Ovary (tissue), 9 donors: ENCODE measurements around the gene TBCE. TPM values are rescaled to one million over a fixed set of nuclear protein-coding genes. Genes with fewer than 3 reads are reported as not detected.
"Not testable (repeated sequence)": the region's sequence is repeated elsewhere in the genome, so short reads cannot be mapped to it uniquely, and the experiment has no call there.

Experiments
- DNase-seq, 5 donors: peaks; one replicate each; pipeline ENCODE4 v3.0.0-alpha.2; 2019 to 2020
- H3K27ac ChIP-seq, 2 donors: fragments of 200-600 bp; one replicate each; pipeline versions ENCODE4 v1.5.1 to v1.8.0; 2019 to 2022
- H3K27me3 ChIP-seq: fragments of 200-600 bp; one replicate; pipeline ENCODE4 v1.8.0; 2022
- H3K36me3 ChIP-seq: fragments of 200-600 bp; sonication (generic); one replicate; pipeline ENCODE4 v1.5.1; 2019
- H3K4me1 ChIP-seq: one replicate; pipeline ENCODE4 v1.8.1; 2013; ENCODE audit warnings: mild to moderate bottlenecking, moderate library complexity; ENCODE audit not compliant: insufficient read depth
- H3K4me3 ChIP-seq: fragments of 200-600 bp; sonication (generic); one replicate; pipeline ENCODE4 v1.5.1; 2017
- H3K9me3 ChIP-seq, 2 donors: fragments of 200-600 bp in 1 of 2; sonication (generic) in 1 of 2; one replicate each; pipeline versions ENCODE4 v1.5.1 to v1.8.1; 2013 to 2019; ENCODE audit warnings: mild to moderate bottlenecking in 1 of 2, moderate library complexity in 1 of 2
- EP300 ChIP-seq: sonication (generic); formaldehyde crosslinking; IDR thresholded peaks from one replicate; pipeline ENCODE4 v1.6.1; 2017; ENCODE audit warnings: antibody characterized with exemption
- POLR2A ChIP-seq: fragments of 450-650 bp; IDR thresholded peaks from one replicate; pipeline ENCODE4 v1.6.1; 2017; ENCODE audit warnings: antibody characterized with exemption, mild to moderate bottlenecking, moderate library complexity
- WGBS, 3 donors: extraction: QIAGEN DNeasy Blood & Tissue Kit in 1 of 3; methylation state at CpG; one replicate each; pipeline versions ENCODE4 v1.1.5 to v1.1.7; 2013 to 2017; 5-methylcytosine and 5-hydroxymethylcytosine counted together
- intact Hi-C, 4 donors: fragments of 100-400 bp; cut with DNase I; formaldehyde crosslinking; loops; one replicate each; pipeline versions ENCODE4 v1.11.0 to v1.15.1; 2022 to 2023
- polyA plus RNA-seq, 2 donors: library from polyadenylated mRNA; stranded (reverse); fragments of 200-250 nt in 1 of 2; fragments of 350-450 nt in 1 of 2; fragmentation: Illumina TruSeq in 1 of 2; extraction: RNeasy Lipid Tissue Mini Kit (QIAGEN cat#74804) in 1 of 2; gene quantifications; one replicate each; pipeline ENCODE4 v1.2.3, GENCODE V29; 2013 to 2014
- total RNA-seq, 7 donors: library from RNA; depleted of rRNA in 2 of 7; stranded (reverse); fragments of >200 nt in 2 of 7; fragmentation: NEBNext Ultra II Directional in 3 of 7; extraction: Animal tissue kit (Norgen Biotek cat#: 25700) in 3 of 7; gene quantifications; one replicate each; pipeline versions ENCODE4 v1.1.0 to v1.2.4, GENCODE V29; 2016 to 2023
- TF ChIP-seq, protein P1 (sequence below), 3 donors: fragments of 450-650 bp in 2 of 3; fragments of 200-600 bp in 1 of 3; IDR thresholded peaks; one replicate each; pipeline versions ENCODE4 v1.5.1 to v1.8.0; 2016 to 2022; ENCODE audit warnings: antibody characterized with exemption in 3 of 3, mild to moderate bottlenecking in 1 of 3
- donor health status: DM: no; HTN: no; CAD: no; lungs with moderate emphysema.
- donor health status: DM: no; HTN: no; CAD: no.
- donor health status: Bipolar disorder and iron deficiency.
- donor health status: DM: yes; HTN: yes; CAD: no.
- donor health status: DM: no; HTN: no; CAD: no.
- donor health status: DM: yes; HTN: yes; CAD: no.

Gene TBCE
- total and polyA plus RNA-seq, 9 donors = 11.8 to 25.5 (median 22.8) TPM

DNA sequence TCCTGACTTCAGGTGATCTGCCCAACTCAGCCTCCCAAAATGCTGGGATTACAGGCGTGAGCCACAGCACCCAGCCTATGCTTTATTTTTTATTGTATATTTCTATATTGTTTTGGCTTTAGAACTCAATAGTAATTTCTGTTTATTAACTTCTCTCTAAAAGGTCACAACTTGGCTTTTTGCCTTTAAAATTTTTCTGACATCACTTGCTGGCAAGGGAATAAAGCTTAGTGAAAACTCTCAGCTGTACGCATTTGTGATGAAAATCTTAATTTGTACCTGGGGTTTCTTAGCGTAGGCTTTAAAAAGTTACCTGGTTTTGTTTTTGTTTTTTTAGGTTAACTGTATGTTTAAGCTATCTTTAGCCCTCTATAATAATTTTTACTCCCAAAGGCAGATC lies 100.8 kb downstream of the TBCE start:
- TF ChIP-seq POLR2A = no peak
- no peak for TF ChIP-seq EP300
- TF ChIP-seq, protein P1, sequence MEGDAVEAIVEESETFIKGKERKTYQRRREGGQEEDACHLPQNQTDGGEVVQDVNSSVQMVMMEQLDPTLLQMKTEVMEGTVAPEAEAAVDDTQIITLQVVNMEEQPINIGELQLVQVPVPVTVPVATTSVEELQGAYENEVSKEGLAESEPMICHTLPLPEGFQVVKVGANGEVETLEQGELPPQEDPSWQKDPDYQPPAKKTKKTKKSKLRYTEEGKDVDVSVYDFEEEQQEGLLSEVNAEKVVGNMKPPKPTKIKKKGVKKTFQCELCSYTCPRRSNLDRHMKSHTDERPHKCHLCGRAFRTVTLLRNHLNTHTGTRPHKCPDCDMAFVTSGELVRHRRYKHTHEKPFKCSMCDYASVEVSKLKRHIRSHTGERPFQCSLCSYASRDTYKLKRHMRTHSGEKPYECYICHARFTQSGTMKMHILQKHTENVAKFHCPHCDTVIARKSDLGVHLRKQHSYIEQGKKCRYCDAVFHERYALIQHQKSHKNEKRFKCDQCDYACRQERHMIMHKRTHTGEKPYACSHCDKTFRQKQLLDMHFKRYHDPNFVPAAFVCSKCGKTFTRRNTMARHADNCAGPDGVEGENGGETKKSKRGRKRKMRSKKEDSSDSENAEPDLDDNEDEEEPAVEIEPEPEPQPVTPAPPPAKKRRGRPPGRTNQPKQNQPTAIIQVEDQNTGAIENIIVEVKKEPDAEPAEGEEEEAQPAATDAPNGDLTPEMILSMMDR (IDR thresholded peaks at IDR 0.05) = no peak
- Histone ChIP-seq H3K27ac (no peak overlapping the region), H3K4me1 (no peaks in the 10 kb centered on the region), H3K9me3 (no peaks in the 10 kb centered on the region), H3K36me3 (no peaks in the 10 kb centered on the region), H3K4me3 (no peak overlapping the region), H3K27me3 (no peaks in the 10 kb centered on the region)
- intact Hi-C loops = no loop called here
- 60 to 69% (median 65%) methylated on average over 3 of the region's 3 CpGs for WGBS, 3 donors
- no peak for DNase-seq

DNA sequence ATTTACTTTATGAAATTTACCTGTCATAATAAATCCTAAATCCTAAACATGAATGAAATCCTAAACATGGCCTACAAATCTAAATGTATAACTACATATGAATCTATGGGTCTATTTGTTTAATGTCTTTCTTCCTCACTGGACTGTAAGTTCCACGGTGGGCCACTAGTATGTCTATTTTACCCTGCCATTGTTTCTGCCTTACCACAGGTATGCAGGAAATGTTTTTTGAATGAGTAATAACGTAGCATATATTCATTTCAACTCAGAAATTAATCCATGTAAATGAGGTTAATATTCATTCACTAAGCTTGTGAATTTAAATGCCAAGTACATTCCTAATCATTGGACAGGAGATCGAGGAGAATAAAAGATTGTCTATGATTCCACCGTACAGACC lies 101.7 kb downstream of the TBCE start:
- TF ChIP-seq EP300 = no peak
- TF ChIP-seq, protein P1 (IDR thresholded peaks at IDR 0.05) = no peak
- TF ChIP-seq POLR2A = no peak
- H3K9me3 ChIP-seq = no peaks in the 10 kb centered on the region
- DNase-seq = no peak
- intact Hi-C loops = no loop called here
- H3K4me3 ChIP-seq = no peak overlapping the region
- WGBS, 3 donors = 91 to 93% (median 91%) methylated on average over 4 of the region's 4 CpGs
- no peaks in the 10 kb centered on the region for H3K36me3 ChIP-seq
- no peak overlapping the region for H3K27ac ChIP-seq
- H3K4me1 ChIP-seq = no peaks in the 10 kb centered on the region
- H3K27me3 ChIP-seq = no peaks in the 10 kb centered on the region

DNA sequence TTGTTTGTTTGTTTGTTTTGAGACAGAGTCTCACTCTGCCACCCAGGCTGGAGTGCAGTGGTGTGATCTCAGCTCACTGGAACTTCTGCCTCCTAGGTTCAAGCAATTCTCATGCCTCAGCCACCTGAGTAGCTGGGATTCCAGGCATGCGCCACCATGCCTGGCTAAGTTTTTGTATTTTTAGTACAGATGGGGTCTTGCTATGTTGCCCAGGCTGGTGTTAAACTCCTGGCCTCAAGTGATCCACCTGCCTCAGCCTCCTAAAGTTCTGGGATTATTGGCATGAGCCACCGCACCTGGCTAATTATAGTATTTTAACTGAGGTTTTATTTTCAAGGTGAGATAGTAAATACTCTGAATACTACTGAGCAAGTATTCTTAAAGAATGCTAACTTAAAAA lies 102.7 kb downstream of the TBCE start:
- not testable (repeated sequence) for H3K4me1 ChIP-seq

DNA sequence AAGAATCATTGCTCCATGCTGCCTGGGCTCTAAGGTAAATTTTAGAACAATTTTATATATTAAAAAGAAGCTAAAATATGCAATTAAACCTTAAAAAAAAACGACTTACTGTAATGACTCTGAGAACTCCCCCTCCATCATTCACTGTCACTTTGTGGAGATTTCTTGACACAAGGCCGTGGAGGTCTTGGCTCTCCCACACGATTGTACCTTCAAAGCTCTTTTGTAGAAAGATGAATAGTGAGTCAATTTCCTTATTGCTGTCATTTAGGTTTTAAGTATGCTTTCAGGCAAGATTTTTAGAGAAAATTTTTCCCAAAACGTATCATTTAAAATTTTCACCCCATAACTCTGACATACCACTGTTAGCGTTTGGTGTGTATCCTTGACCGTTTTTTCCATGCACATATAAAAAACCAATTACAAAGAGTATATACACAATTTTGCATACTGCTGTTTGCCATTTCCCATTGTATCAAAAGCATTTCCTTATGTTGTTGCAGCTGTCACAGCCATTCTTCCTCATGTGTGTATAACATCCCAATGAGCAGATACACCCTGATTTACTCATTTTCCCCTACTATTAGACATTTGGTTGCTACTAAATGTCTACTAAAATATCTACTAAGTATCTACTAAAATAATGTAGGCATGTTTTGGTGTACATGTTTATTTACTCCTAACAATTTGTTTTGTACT lies 103.7 kb downstream of the TBCE start:
- Histone ChIP-seq H3K9me3 (no peaks in the 10 kb centered on the region), H3K4me1 (no peaks in the 10 kb centered on the region), H3K4me3 (no peak overlapping the region), H3K27ac (no peak overlapping the region), H3K36me3 (no peaks in the 10 kb centered on the region), H3K27me3 (no peaks in the 10 kb centered on the region)
- WGBS, 3 donors = 74 to 77% (median 76%) methylated on average over 6 of the region's 6 CpGs
- TF ChIP-seq, protein P1 (IDR thresholded peaks at IDR 0.05) = no peak
- TF ChIP-seq EP300 (no peak), POLR2A (no peak)
- DNase-seq = no peak
- intact Hi-C loops = no loop called here

More for the DNA sequence above, 102.7 kb downstream of the TBCE start:
- H3K27ac ChIP-seq, intact Hi-C loops, H3K4me3 ChIP-seq, H3K27me3 ChIP-seq, H3K36me3 ChIP-seq, H3K9me3 ChIP-seq, DNase-seq: not testable (repeated sequence)
- WGBS, 3 donors = 93 to 97% (median 95%) methylated on average over 2 of the region's 2 CpGs

DNA sequence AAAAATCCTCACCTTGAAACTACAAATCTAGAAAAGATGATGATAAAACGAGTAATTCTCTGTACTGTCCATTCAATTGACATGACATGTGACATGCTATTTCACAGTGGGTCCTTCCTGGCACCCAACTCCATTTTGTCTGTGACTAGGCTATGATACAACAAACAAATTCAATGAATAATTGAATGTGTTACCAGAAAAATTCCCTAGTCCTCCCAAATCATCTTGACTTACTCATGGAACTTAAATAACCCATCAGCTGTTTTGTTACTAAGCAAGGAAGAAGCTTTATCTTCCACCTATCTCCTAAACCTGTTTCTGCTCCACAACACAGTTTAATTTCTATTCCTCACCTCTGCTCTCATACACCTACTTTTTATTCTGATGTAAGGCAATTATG lies 106.6 kb downstream of the TBCE start:
- no peak for DNase-seq
- Histone ChIP-seq H3K4me1 (no peaks in the 10 kb centered on the region), H3K36me3 (no peaks in the 10 kb centered on the region), H3K27ac (no peak overlapping the region), H3K27me3 (no peaks in the 10 kb centered on the region), H3K9me3 (no peaks in the 10 kb centered on the region), H3K4me3 (no peak overlapping the region)
- intact Hi-C loops = no loop called here
- 79 to 88% (median 84%) methylated on average over 1 of the region's 1 CpG for WGBS, 3 donors
- TF ChIP-seq POLR2A (no peak), EP300 (no peak)
- TF ChIP-seq, protein P1 (IDR thresholded peaks at IDR 0.05) = no peak
